K562 (cell line): ENCODE measurements around the gene RERE. TPM values are rescaled to one million over a fixed set of nuclear protein-coding genes. Genes with fewer than 3 reads are reported as not detected.

Experiments used
- ATAC-seq: fragments of 200-7000 bp; cut with Tn5 transposase; 3 replicates; pipeline ENCODE4 v1.9.1; 2020; ENCODE audit warnings: moderate library complexity
- BruUV-seq: library from RNA; stranded (reverse); fragments of 400-500 nt; replicated peaks from 2 replicates; lab custom pipeline; 2021; lab: Mats Ljungman, UMichigan
- CTCF ChIA-PET: fragments of 300-600 bp; formaldehyde crosslinking; extraction: SDS; loops from one replicate; lab custom pipeline; 2021; ENCODE audit warnings: low intra/inter-chr PET ratio; lab: Yijun Ruan, JAX
- POLR2A ChIA-PET: fragments of 300-600, 350-650 bp; sonication (Branson Sonifier 250); formaldehyde crosslinking; extraction: SDS; loops from one replicate; lab custom pipeline; 2021; ENCODE audit warnings: antibody characterized with exemption, inconsistent platforms; lab: Yijun Ruan, JAX
- DNase-seq, 4 experiments: peaks; one replicate each; pipeline versions ENCODE4 v3.0.0 to v3.0.0-alpha.2; 2011 to 2018; ENCODE audit warnings: low spot score in 3 of 4, mixed read lengths in 3 of 4; ENCODE audit errors: extremely low read depth in 1 of 4
- FAIRE-seq: peaks from 2 replicates; lab custom pipeline; 2011; peaks lifted over from hg19 to GRCh38; lab: Jason Lieb, UNC
- H2AFZ ChIP-seq: 2 replicates; pipeline ENCODE4 v1.6.0; 2011; ENCODE audit warnings: low read depth, low read length, control low read depth, inconsistent platforms
- H3K27ac ChIP-seq: fragments of 200-600 bp; 3 replicates; pipeline ENCODE4 v1.8.0; 2011; ENCODE audit warnings: low read depth, mild to moderate bottlenecking, control low read depth, inconsistent platforms, low read length, moderate library complexity, mixed read lengths; ENCODE audit errors: extremely low read depth
- H3K27me3 ChIP-seq, 2 experiments: fragments of 300-600 bp in 1 of 2; 2 replicates in 1 of 2; 3 replicates in 1 of 2; pipeline versions ENCODE4 v1.6.0 to v1.8.0; 2011; ENCODE audit warnings: inconsistent platforms in 2 of 2, low read length in 2 of 2, mild to moderate bottlenecking in 1 of 2, mixed read lengths in 1 of 2, moderate library complexity in 1 of 2; ENCODE audit not compliant: control insufficient read depth in 2 of 2, insufficient read depth in 2 of 2
- H3K36me3 ChIP-seq: fragments of 300-600 bp; 3 replicates; pipeline ENCODE4 v1.8.0; 2011; ENCODE audit warnings: mild to moderate bottlenecking, low read length, inconsistent platforms; ENCODE audit not compliant: control insufficient read depth, insufficient read depth
- H3K4me1 ChIP-seq, 2 experiments: fragments of 200-600 bp in 1 of 2; replicated peaks in 1 of 2; 2 replicates in 1 of 2; 3 replicates in 1 of 2; pipeline versions ENCODE4 v1.5.1 to v1.8.0; 2011; ENCODE audit warnings: inconsistent platforms in 2 of 2, low read length in 2 of 2, mild to moderate bottlenecking in 1 of 2, mixed read lengths in 1 of 2, moderate library complexity in 1 of 2; ENCODE audit not compliant: control insufficient read depth in 2 of 2, insufficient read depth in 2 of 2
- H3K4me2 ChIP-seq: 2 replicates; pipeline ENCODE4 v1.6.1; 2011; ENCODE audit warnings: low read length, control low read depth, inconsistent platforms, mixed read lengths; ENCODE audit not compliant: insufficient read depth
- H3K4me3 ChIP-seq: fragments of 200-600 bp; sonication (generic), shearing (Covaris generic); 2 replicates; pipeline ENCODE4 v1.5.1; 2016; ENCODE audit warnings: control low read depth, inconsistent platforms
- H3K79me2 ChIP-seq: fragments of 200-600 bp; 3 replicates; pipeline ENCODE4 v1.8.0; 2011; ENCODE audit warnings: low read length, inconsistent platforms; ENCODE audit not compliant: control insufficient read depth, insufficient read depth
- H3K9ac ChIP-seq, 2 experiments: 2 replicates each; pipeline versions ENCODE4 v1.6.0 to v1.6.1; 2011; ENCODE audit warnings: low read depth in 2 of 2, low read length in 2 of 2, control low read depth in 1 of 2, inconsistent platforms in 1 of 2, mild to moderate bottlenecking in 1 of 2, mixed read lengths in 1 of 2; ENCODE audit not compliant: insufficient read depth in 1 of 2
- H3K9me1 ChIP-seq: one replicate; pipeline ENCODE4 v1.6.0; 2011; ENCODE audit warnings: inconsistent platforms, mild to moderate bottlenecking, low read length, moderate library complexity; ENCODE audit not compliant: control insufficient read depth, insufficient read depth
- H3K9me3 ChIP-seq: replicated peaks from 2 replicates; pipeline ENCODE4 v1.5.1; 2011; ENCODE audit warnings: low read depth, low read length, inconsistent platforms; ENCODE audit not compliant: control insufficient read depth, insufficient read depth
- H4K20me1 ChIP-seq: replicated peaks from 2 replicates; pipeline ENCODE4 v1.6.1; 2011; ENCODE audit warnings: low read length, inconsistent platforms, mixed read lengths; ENCODE audit not compliant: control insufficient read depth, insufficient read depth
- CEBPB ChIP-seq: fragments of 450-650 bp; IDR thresholded peaks from 2 replicates; pipeline ENCODE4 v1.6.1; 2016; ENCODE audit warnings: missing genetic modification characterization, missing compliant biosample characterization
- CEBPG ChIP-seq, 3 experiments: fragments of 200-800 bp in 1 of 3; sonication (Bioruptor generic) in 1 of 3; sonication (generic) in 1 of 3; formaldehyde crosslinking in 1 of 3; IDR thresholded peaks in 2 of 3; conservative IDR thresholded peaks in 1 of 3; 2 replicates each; pipeline versions ENCODE4 v1.6.1 to v1.8.0; 2016 to 2022; ENCODE audit warnings: missing compliant biosample characterization in 2 of 3, missing genetic modification characterization in 2 of 3, mild to moderate bottlenecking in 1 of 3, missing genetic modification reagents in 1 of 3
- MNT ChIP-seq, 2 experiments: fragments of 450-650 bp; conservative IDR thresholded peaks; 2 replicates each; pipeline ENCODE4 v1.6.1; 2017; ENCODE audit warnings: mild to moderate bottlenecking in 2 of 2, moderate library complexity in 2 of 2
- NFIC ChIP-seq: fragments of 450-650 bp; IDR thresholded peaks from 2 replicates; pipeline ENCODE4 v1.6.1; 2017; ENCODE audit warnings: mild to moderate bottlenecking, inconsistent platforms
- SLC30A9 ChIP-seq: fragments of 250-450 bp; sonication (Bioruptor Pico); IDR thresholded peaks from 2 replicates; pipeline ENCODE4 v1.8.0; 2022; ENCODE audit warnings: mild to moderate bottlenecking, moderate library complexity
- ZNF592 ChIP-seq: fragments of 450-650 bp; IDR thresholded peaks from 2 replicates; pipeline ENCODE4 v1.6.1; 2017; ENCODE audit warnings: antibody characterized with exemption, mild to moderate bottlenecking
- WGBS: fragments of 100-300 bp; shearing (Covaris generic); methylation state at CpG from one replicate; pipeline ENCODE4 v1.1.6; 2016; ENCODE audit warnings: low coverage, mixed read lengths; ENCODE audit not compliant: insufficient coverage; ENCODE audit errors: missing lambda C conversion rate; 5-methylcytosine and 5-hydroxymethylcytosine counted together
- in situ Hi-C: fragments of 300-500 bp; cut with MboI; formaldehyde crosslinking; loops from 4 replicates; pipeline ENCODE4 v1.15.0; 2018; ENCODE audit warnings: inconsistent platforms, mixed read lengths
- intact Hi-C: fragments of 100-400 bp; cut with micrococcal nuclease; formaldehyde crosslinking; loops from 2 replicates; pipeline ENCODE4 v1.14.2; 2022
- polyA plus RNA-seq, 8 experiments: library from polyadenylated mRNA; depleted of rRNA in 4 of 8; stranded (reverse) in 5 of 8; unstranded in 3 of 8; fragments of >200 nt; fragmentation: Nextera tagmentation in 2 of 8; fragmentation: Illumina TruSeq in 1 of 8; extraction: Ambion mirVana in 2 of 8; extraction: Trizol in 1 of 8; gene quantifications; 2 replicates each; pipeline versions ENCODE4 v1.2.1 to v1.2.3, GENCODE V29; 2011 to 2014; ENCODE audit warnings: inconsistent platforms in 1 of 8, missing spikeins in 1 of 8
- total RNA-seq, 7 experiments: library from RNA; depleted of rRNA in 6 of 7; stranded (reverse); fragments of >200 nt in 6 of 7; fragmentation: Illumina TruSeq in 2 of 7; extraction: Trizol in 2 of 7; gene quantifications; 2 replicates each; pipeline versions ENCODE4 v1.2.1 to v1.2.3, GENCODE V29; 2011 to 2021; ENCODE audit warnings: low replicate concordance in 1 of 7
- TF ChIP-seq, protein P1 (sequence below): sonication (generic); formaldehyde crosslinking; IDR thresholded peaks from 2 replicates; pipeline ENCODE4 v1.8.0; 2022; ENCODE audit warnings: mild to moderate bottlenecking, missing genetic modification reagents

RERE gene
- total and polyA plus RNA-seq, 9 of the 15 experiments (the other 6 are each of a cell fraction or from before 2014, with no cell fraction given) = 3.0 to 51.5 (median 13.4) TPM

- TF ChIP-seq, protein P1, sequence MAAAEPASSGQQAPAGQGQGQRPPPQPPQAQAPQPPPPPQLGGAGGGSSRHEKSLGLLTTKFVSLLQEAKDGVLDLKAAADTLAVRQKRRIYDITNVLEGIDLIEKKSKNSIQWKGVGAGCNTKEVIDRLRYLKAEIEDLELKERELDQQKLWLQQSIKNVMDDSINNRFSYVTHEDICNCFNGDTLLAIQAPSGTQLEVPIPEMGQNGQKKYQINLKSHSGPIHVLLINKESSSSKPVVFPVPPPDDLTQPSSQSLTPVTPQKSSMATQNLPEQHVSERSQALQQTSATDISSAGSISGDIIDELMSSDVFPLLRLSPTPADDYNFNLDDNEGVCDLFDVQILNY (CRISPR knock-in tag) = no peak
These were observed 242.5 kb downstream of the RERE start (continued) for GRCh38 chr1:8574985-8575384.

DNA sequence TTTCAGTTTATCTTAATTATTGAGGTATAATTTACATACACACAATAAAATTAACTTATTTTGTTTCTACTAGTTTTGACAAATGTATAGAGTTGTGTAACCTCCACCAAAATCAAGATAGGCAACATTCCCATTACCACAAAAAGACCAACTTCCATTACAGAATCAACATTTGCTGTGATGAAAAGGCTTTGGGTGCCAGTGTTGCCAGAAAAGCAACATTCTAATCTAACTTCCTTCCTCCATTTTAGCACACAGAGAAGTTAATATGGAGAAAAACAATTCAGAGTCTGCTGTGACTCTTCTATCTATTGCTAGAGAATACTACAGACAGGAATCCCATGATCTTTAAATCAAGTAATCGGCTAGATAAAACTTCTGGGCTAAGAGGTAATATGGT is 245.3 kb downstream of the RERE start:
- intact Hi-C loops (no loop called here), in situ Hi-C loops (loop anchor here (10.0 kb wide), 1 partner anchor 1183 kb away; no protein-coding TSS in a partner anchor)
- no TSS peak for BruUV-seq
- WGBS = 61% methylated on average over 1 of the region's 1 CpG
- H4K20me1 ChIP-seq = no peaks in the 10 kb centered on the region
- no peaks in the 10 kb centered on the region for H3K9me1 ChIP-seq
- H3K4me3 ChIP-seq = no peak overlapping the region
- H3K4me1 ChIP-seq = peaks cover 0 to 19% of the 10 kb centered on the region in 2 experiments; a peak in 3 of 5 replicates
- FAIRE-seq (no peak), DNase-seq (no peak), ATAC-seq (no peak)
- POLR2A ChIA-PET = no interaction called here
- H3K27me3 ChIP-seq = no peaks in the 10 kb centered on the region
- H2AFZ ChIP-seq = no peak overlapping the region
- H3K9me3 ChIP-seq = no peaks in the 10 kb centered on the region
- no peaks in the 10 kb centered on the region for H3K36me3 ChIP-seq
- no peak for TF ChIP-seq CEBPG (CRISPR knock-in tag; IDR thresholded peaks at IDR 0.05)
- TF ChIP-seq CEBPG (tag; conservative IDR thresholded peaks at IDR 0.05 in 1 of 2, IDR thresholded peaks at IDR 0.05 in 1 of 2) = peak in 1 of 2 experiments; percentile 46; a peak in 1 of 4 replicates
- 0 out of 4 replicates have a peak, but pooled peaks of 1 of the 2 experiments have one; percentile 8 for TF ChIP-seq MNT (conservative IDR thresholded peaks at IDR 0.05)
- no peak for TF ChIP-seq SLC30A9 (CRISPR knock-in tag)
- 0 out of 2 replicates have a peak, but pooled peaks have one; percentile 4 for TF ChIP-seq NFIC
- 0 out of 2 replicates have a peak, but pooled peaks have one; percentile 14 for TF ChIP-seq ZNF592
- TF ChIP-seq CEBPB (tag) = peak; percentile 48
- H3K79me2 ChIP-seq = peaks cover 3% of the 10 kb centered on the region; the same call in 1 of the 3 replicates
- H3K9ac ChIP-seq = no peak overlapping the region
- no peak overlapping the region for H3K4me2 ChIP-seq
- CTCF ChIA-PET = interaction anchor here (1.3 kb wide), 1 partner anchor 197 kb away, joined by 4 read pairs; no protein-coding TSS in a partner anchor
- peak overlapping the region; percentile 10; the same call in 1 of the 3 replicates for H3K27ac ChIP-seq
